B cell (primary cell): Measurements from ENCODE around the gene ACAD11. TPM values are rescaled to one million over a fixed set of nuclear protein-coding genes. Genes with fewer than 3 reads are reported as not detected.
"Not testable (repeated sequence)": the region's sequence is repeated elsewhere in the genome, so short reads cannot be mapped to it uniquely, and the experiment has no call there.

Experiments
- ATAC-seq: fragments of 200-7000 bp; cut with Tn5 transposase; one replicate; pipeline ENCODE4 v1.10.0; 2021; ENCODE audit warnings: low read depth, mild to moderate bottlenecking, moderate number of reproducible peaks, moderate library complexity
- CTCF ChIA-PET: fragments of 350-600 bp; sonication (Branson Sonifier 250); formaldehyde crosslinking; loops from one replicate; lab custom pipeline; 2021; ENCODE audit warnings: antibody characterized with exemption, inconsistent platforms; lab: Charles Lee
- POLR2A ChIA-PET: fragments of 350-600 bp; sonication (Branson Sonifier 250); formaldehyde crosslinking; loops from one replicate; lab custom pipeline; 2021; ENCODE audit warnings: antibody characterized with exemption; lab: Charles Lee
- DNase-seq: peaks from one replicate; pipeline ENCODE4 v3.0.0; 2013
- H2AFZ ChIP-seq: 2 replicates; pipeline ENCODE4 v1.6.1; 2012; ENCODE audit warnings: mild to moderate bottlenecking, low read depth, low read length; ENCODE audit not compliant: insufficient read depth, poor library complexity, severe bottlenecking
- H3K27ac ChIP-seq, 2 donors: 1 replicate in 1 of 2; 2 replicates in 1 of 2; pipeline ENCODE4 v1.5.1; 2012 to 2013; ENCODE audit warnings: low read length in 2 of 2, mild to moderate bottlenecking in 2 of 2, moderate library complexity in 1 of 2
- H3K27me3 ChIP-seq, 4 experiments: fragments of 200-600 bp in 1 of 4; sonication (generic) in 1 of 4; replicated peaks in 1 of 4; 1 replicate in 2 of 4; 2 replicates in 2 of 4; pipeline versions ENCODE4 v1.6.1 to v1.7.0; 2013 to 2016; ENCODE audit warnings: low read length in 3 of 4, mild to moderate bottlenecking in 2 of 4, mixed read lengths in 1 of 4, moderate library complexity in 1 of 4; ENCODE audit not compliant: insufficient read depth in 4 of 4, control insufficient read depth in 3 of 4; ENCODE audit errors: control extremely low read depth in 1 of 4
- H3K36me3 ChIP-seq, 2 experiments: replicated peaks in 1 of 2; 1 replicate in 1 of 2; 2 replicates in 1 of 2; pipeline versions ENCODE4 v1.6.1 to v1.7.1; 2013; ENCODE audit warnings: low read length in 1 of 2; ENCODE audit not compliant: insufficient read depth in 2 of 2, control insufficient read depth in 1 of 2; ENCODE audit errors: control extremely low read depth in 1 of 2, extremely low read depth in 1 of 2
- H3K4me1 ChIP-seq, 2 donors: fragments of 200-600 bp in 1 of 2; sonication (generic) in 1 of 2; 1 replicate in 1 of 2; 2 replicates in 1 of 2; pipeline versions ENCODE4 v1.5.1 to v1.6.1; 2013 to 2017; ENCODE audit warnings: low read length in 2 of 2; ENCODE audit not compliant: control insufficient read depth in 2 of 2, insufficient read depth in 2 of 2
- H3K4me2 ChIP-seq: replicated peaks from 2 replicates; pipeline ENCODE3; 2012; ENCODE audit warnings: mild to moderate bottlenecking, low read depth, low read length; ENCODE audit not compliant: poor library complexity, severe bottlenecking
- H3K4me3 ChIP-seq, 5 experiments: fragments of 200-600 bp in 1 of 5; sonication (generic) in 1 of 5; 1 replicate in 3 of 5; 2 replicates in 2 of 5; pipeline versions ENCODE4 v1.5.1 to v1.7.0; 2011 to 2016; ENCODE audit warnings: low read length in 4 of 5, mild to moderate bottlenecking in 4 of 5, low read depth in 2 of 5, control low read depth in 1 of 5, moderate library complexity in 1 of 5; ENCODE audit not compliant: insufficient read depth in 1 of 5; ENCODE audit errors: control extremely low read depth in 1 of 5, extremely low read depth in 1 of 5
- H3K79me2 ChIP-seq: fragments of 200-600 bp; sonication (generic); one replicate; pipeline ENCODE4 v1.6.0; 2016; ENCODE audit warnings: low read length; ENCODE audit not compliant: control insufficient read depth, insufficient read depth
- H3K9ac ChIP-seq: fragments of 200-600 bp; sonication (generic); 2 replicates; pipeline ENCODE4 v1.6.1; 2017; ENCODE audit warnings: mild to moderate bottlenecking, low read length, moderate library complexity
- H3K9me3 ChIP-seq, 3 donors: one replicate each; pipeline versions ENCODE4 v1.6.1 to v1.7.1; 2013; ENCODE audit warnings: low read length in 2 of 3; ENCODE audit not compliant: control insufficient read depth in 2 of 3, insufficient read depth in 1 of 3; ENCODE audit errors: control extremely low read depth in 1 of 3
- H4K20me1 ChIP-seq: 2 replicates; pipeline ENCODE4 v1.6.0; 2012; ENCODE audit warnings: mild to moderate bottlenecking, low read length; ENCODE audit not compliant: insufficient read depth, control insufficient read depth, poor library complexity, severe bottlenecking
- H3K27ac Mint-ChIP-seq: one replicate; pipeline ENCODE4 v1.8.0; 2021; ENCODE audit warnings: mixed read lengths
- H3K27me3 Mint-ChIP-seq: one replicate; pipeline ENCODE4 v1.8.0; 2021; ENCODE audit warnings: mixed read lengths
- H3K4me1 Mint-ChIP-seq: one replicate; pipeline ENCODE4 v1.8.0; 2021; ENCODE audit warnings: mixed read lengths
- H3K4me3 Mint-ChIP-seq: one replicate; pipeline ENCODE4 v1.8.0; 2021; ENCODE audit warnings: mixed read lengths
- H3K9me3 Mint-ChIP-seq: one replicate; pipeline ENCODE4 v1.8.0; 2022; ENCODE audit warnings: mixed read lengths; ENCODE audit not compliant: insufficient read depth
- EZH2 ChIP-seq: IDR thresholded peaks from 2 replicates; pipeline ENCODE4 v1.6.1; 2012; ENCODE audit warnings: borderline replicate concordance, low read depth, mild to moderate bottlenecking, moderate library complexity, low read length; ENCODE audit not compliant: insufficient read depth, poor library complexity, severe bottlenecking
- WGBS: methylation state at CpG from one replicate; pipeline ENCODE4 v1.1.5; 2013; ENCODE audit warnings: missing lambda C conversion rate; ENCODE audit not compliant: insufficient coverage; 5-methylcytosine and 5-hydroxymethylcytosine counted together
- intact Hi-C: fragments of 100-400 bp; cut with micrococcal nuclease; formaldehyde crosslinking; loops from one replicate; pipeline ENCODE4 v1.10.0; 2022
- polyA plus RNA-seq: library from polyadenylated mRNA; depleted of rRNA; stranded (reverse); fragments of >200 nt; gene quantifications from 2 replicates; pipeline ENCODE4 v1.2.3, GENCODE V29; 2012
- total RNA-seq, 2 donors: library from RNA; stranded (reverse); fragments of 120-200 nt in 1 of 2; gene quantifications; 1 replicate in 1 of 2; 2 replicates in 1 of 2; pipeline versions ENCODE4 v1.2.3 to v1.2.4, GENCODE V29; 2013 to 2022
- TF ChIP-seq, protein P1 (sequence below): fragments of 200-600 bp; IDR thresholded peaks from one replicate; pipeline ENCODE4 v1.8.0; 2022; ENCODE audit warnings: antibody characterized with exemption, mild to moderate bottlenecking

Gene ACAD11
- total and polyA plus RNA-seq, 2 donors (not counting 1 experiment from before 2014, with no cell fraction given), result 23.4 to 26.9 TPM

DNA sequence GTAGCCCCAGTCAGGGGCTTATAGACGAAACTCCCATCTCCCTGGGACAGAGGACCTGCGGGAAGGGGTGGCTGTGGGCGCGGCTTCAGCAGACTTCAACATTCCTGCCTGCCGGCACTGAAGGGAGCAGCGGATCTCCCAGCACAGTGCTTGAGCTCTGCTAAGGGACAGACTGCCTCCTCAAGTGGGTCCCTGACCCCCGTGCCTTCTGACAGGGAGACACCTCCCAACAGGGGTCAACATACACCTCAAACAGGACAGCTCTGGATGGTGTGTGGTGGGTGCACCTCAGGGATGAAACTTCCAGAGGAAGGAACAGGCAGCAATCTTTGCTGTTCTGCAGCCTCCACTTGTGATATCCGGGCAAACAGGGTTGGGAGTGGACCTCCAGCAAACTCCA is 53.0 kb downstream of the ACAD11 start:
- H3K79me2 ChIP-seq, H3K27me3 Mint-ChIP-seq, H3K4me1 ChIP-seq, H3K9ac ChIP-seq, H3K4me2 ChIP-seq, ATAC-seq, H3K27ac ChIP-seq, H3K9me3 ChIP-seq, H3K9me3 Mint-ChIP-seq, H3K27me3 ChIP-seq, H4K20me1 ChIP-seq, CTCF ChIA-PET, H3K4me1 Mint-ChIP-seq, H2AFZ ChIP-seq, intact Hi-C loops, H3K4me3 ChIP-seq, POLR2A ChIA-PET, DNase-seq, H3K4me3 Mint-ChIP-seq, H3K27ac Mint-ChIP-seq: not testable (repeated sequence)
- WGBS, result over 99% methylated on average over 7 of the region's 8 CpGs
- H3K36me3 ChIP-seq, result peaks cover 3 to 14% of the 10 kb centered on the region in 2 experiments

- Mint-ChIP-seq H3K27ac (no peak overlapping the region), H3K4me3 (no peak overlapping the region), H3K9me3 (no peaks in the 10 kb centered on the region), H3K4me1 (peaks cover 2% of the 10 kb centered on the region), H3K27me3 (no peaks in the 10 kb centered on the region)
- H3K36me3 ChIP-seq, result peaks cover 3 to 14% of the 10 kb centered on the region in 2 experiments
- H3K4me2 ChIP-seq, result no peak overlapping the region
- no peaks in the 10 kb centered on the region for H3K79me2 ChIP-seq
- CTCF ChIA-PET, result no interaction called here
- no peak overlapping the region for H3K9ac ChIP-seq
- no peaks in the 10 kb centered on the region for H3K27me3 ChIP-seq
- no peaks in the 10 kb centered on the region for H4K20me1 ChIP-seq
- WGBS, result no CpG with 5 or more reads among the region's 1 CpG
- no peaks in the 10 kb centered on the region for H3K4me1 ChIP-seq
- H3K9me3 ChIP-seq, result no peaks in the 10 kb centered on the region
- intact Hi-C loops, result no loop called here
- no peak overlapping the region for H3K27ac ChIP-seq
- no peak for TF ChIP-seq EZH2
- TF ChIP-seq, protein P1, sequence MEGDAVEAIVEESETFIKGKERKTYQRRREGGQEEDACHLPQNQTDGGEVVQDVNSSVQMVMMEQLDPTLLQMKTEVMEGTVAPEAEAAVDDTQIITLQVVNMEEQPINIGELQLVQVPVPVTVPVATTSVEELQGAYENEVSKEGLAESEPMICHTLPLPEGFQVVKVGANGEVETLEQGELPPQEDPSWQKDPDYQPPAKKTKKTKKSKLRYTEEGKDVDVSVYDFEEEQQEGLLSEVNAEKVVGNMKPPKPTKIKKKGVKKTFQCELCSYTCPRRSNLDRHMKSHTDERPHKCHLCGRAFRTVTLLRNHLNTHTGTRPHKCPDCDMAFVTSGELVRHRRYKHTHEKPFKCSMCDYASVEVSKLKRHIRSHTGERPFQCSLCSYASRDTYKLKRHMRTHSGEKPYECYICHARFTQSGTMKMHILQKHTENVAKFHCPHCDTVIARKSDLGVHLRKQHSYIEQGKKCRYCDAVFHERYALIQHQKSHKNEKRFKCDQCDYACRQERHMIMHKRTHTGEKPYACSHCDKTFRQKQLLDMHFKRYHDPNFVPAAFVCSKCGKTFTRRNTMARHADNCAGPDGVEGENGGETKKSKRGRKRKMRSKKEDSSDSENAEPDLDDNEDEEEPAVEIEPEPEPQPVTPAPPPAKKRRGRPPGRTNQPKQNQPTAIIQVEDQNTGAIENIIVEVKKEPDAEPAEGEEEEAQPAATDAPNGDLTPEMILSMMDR, result no peak
- POLR2A ChIA-PET, result no interaction called here
- no peak overlapping the region for H2AFZ ChIP-seq
- DNase-seq (no peak), ATAC-seq (no peak)
- H3K4me3 ChIP-seq, result no peak overlapping the region
These were observed 53.5 kb downstream of the ACAD11 start for GRCh38 chr3:132606085-132606484.
